ENCODE data around the gene DLG2. TPM values are rescaled to one million over a fixed set of nuclear protein-coding genes. Genes with fewer than 3 reads are reported as not detected.

DLG2 gene
- total and polyA plus RNA-seq, 2 of the 4 experiments (the other 2 are of a cell fraction): 0.31 to 0.36 TPM

GRCh38 chr11:84333221-84333620, 1293.9 kb downstream of the DLG2 start:
- no peak overlapping the region for H2BK120ac ChIP-seq (ENCODE audit: low read depth, low read length)
- dilution Hi-C loops (cut with HindIII; ENCODE audit: low sequenced_read_pairs, unreplicated experiment) (no loop called here), in situ Hi-C loops (cut with MboI; ENCODE audit: low sequenced_read_pairs) (no loop called here), intact Hi-C loops (cut with micrococcal nuclease) (no loop called here)
- no peak overlapping the region for H3K23ac ChIP-seq (ENCODE audit: low read depth, low read length)
- H3K18ac ChIP-seq (ENCODE audit: low read depth, low read length): no peak overlapping the region
- no peak overlapping the region for H3K4me3 ChIP-seq (ENCODE audit: insufficient read depth, low read depth, low read length)
- H2BK5ac ChIP-seq (ENCODE audit: low read depth, low read length, poor library complexity, severe bottlenecking): no peak overlapping the region
- ChIA-PET POLR2A (ENCODE audit: unreplicated experiment) (no interaction called here), CTCF (no interaction called here)
- H3K27ac ChIP-seq (ENCODE audit: insufficient read depth, low read length): no peak overlapping the region
- no peaks in the 10 kb centered on the region for H3K36me3 ChIP-seq (ENCODE audit: control insufficient read depth, insufficient read depth, low read length)
- H2BK15ac ChIP-seq (ENCODE audit: low read depth, low read length): no peak overlapping the region
- H3K9me3 ChIP-seq (ENCODE audit: control insufficient read depth, insufficient read depth, low read length): no peaks in the 10 kb centered on the region
- TF ChIP-seq, protein P1, sequence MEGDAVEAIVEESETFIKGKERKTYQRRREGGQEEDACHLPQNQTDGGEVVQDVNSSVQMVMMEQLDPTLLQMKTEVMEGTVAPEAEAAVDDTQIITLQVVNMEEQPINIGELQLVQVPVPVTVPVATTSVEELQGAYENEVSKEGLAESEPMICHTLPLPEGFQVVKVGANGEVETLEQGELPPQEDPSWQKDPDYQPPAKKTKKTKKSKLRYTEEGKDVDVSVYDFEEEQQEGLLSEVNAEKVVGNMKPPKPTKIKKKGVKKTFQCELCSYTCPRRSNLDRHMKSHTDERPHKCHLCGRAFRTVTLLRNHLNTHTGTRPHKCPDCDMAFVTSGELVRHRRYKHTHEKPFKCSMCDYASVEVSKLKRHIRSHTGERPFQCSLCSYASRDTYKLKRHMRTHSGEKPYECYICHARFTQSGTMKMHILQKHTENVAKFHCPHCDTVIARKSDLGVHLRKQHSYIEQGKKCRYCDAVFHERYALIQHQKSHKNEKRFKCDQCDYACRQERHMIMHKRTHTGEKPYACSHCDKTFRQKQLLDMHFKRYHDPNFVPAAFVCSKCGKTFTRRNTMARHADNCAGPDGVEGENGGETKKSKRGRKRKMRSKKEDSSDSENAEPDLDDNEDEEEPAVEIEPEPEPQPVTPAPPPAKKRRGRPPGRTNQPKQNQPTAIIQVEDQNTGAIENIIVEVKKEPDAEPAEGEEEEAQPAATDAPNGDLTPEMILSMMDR (conservative IDR thresholded peaks at IDR 0.05; ENCODE audit: low read depth, low read length): no peak
- TF ChIP-seq RFX5 (IDR thresholded peaks at IDR 0.05; ENCODE audit: low read depth, low read length) (no peak), SMC3 (IDR thresholded peaks at IDR 0.05; ENCODE audit: low read depth, low read length) (no peak), NFE2L2 (IDR thresholded peaks at IDR 0.05; ENCODE audit: low read depth, low read length) (no peak), BHLHE40 (IDR thresholded peaks at IDR 0.05; ENCODE audit: low read depth, low read length) (no peak), CEBPB (IDR thresholded peaks at IDR 0.05; ENCODE audit: low read depth, low read length) (no peak), FOS (IDR thresholded peaks at IDR 0.05; ENCODE audit: low read depth, low read length) (no peak), CHD1 (IDR thresholded peaks at IDR 0.05; ENCODE audit: low read depth, low read length) (no peak), POLR2A (IDR thresholded peaks at IDR 0.05; ENCODE audit: low read depth, low read length) (no peak), USF2 (IDR thresholded peaks at IDR 0.05; ENCODE audit: low read depth, low read length) (no peak), MXI1 (IDR thresholded peaks at IDR 0.05; ENCODE audit: borderline replicate concordance, low read depth, low read length) (no peak), MAFK (IDR thresholded peaks at IDR 0.05; ENCODE audit: low read depth, low read length) (no peak), MAZ (IDR thresholded peaks at IDR 0.05; ENCODE audit: borderline replicate concordance, low read depth, low read length) (no peak), RAD21 (IDR thresholded peaks at IDR 0.05; ENCODE audit: low read length) (no peak), RCOR1 (IDR thresholded peaks at IDR 0.05; ENCODE audit: insufficient replicate concordance, low read length) (no peak)
- TF ChIP-seq, protein P2, sequence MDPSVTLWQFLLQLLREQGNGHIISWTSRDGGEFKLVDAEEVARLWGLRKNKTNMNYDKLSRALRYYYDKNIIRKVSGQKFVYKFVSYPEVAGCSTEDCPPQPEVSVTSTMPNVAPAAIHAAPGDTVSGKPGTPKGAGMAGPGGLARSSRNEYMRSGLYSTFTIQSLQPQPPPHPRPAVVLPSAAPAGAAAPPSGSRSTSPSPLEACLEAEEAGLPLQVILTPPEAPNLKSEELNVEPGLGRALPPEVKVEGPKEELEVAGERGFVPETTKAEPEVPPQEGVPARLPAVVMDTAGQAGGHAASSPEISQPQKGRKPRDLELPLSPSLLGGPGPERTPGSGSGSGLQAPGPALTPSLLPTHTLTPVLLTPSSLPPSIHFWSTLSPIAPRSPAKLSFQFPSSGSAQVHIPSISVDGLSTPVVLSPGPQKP (IDR thresholded peaks at IDR 0.05; ENCODE audit: borderline replicate concordance, low read depth, low read length): no peak
- H4K8ac ChIP-seq (ENCODE audit: low read depth in 2 of 2, low read length in 2 of 2): no peak overlapping the region
- ATAC-seq (ENCODE audit: low read depth) (no peak), DNase-seq (no peak)
- H3K56ac ChIP-seq (ENCODE audit: extremely low read depth, insufficient read depth, low read length): no peak overlapping the region
- H3K9me1 ChIP-seq (ENCODE audit: insufficient read depth, low read length): no peaks in the 10 kb centered on the region
- H3K4ac ChIP-seq (ENCODE audit: low read depth, low read length): no peak overlapping the region
- H3K14ac ChIP-seq (replicated peaks; ENCODE audit: low read depth, low read length): no peak overlapping the region
- H2BK20ac ChIP-seq (ENCODE audit: low read depth, low read length): no peak overlapping the region
- no peak overlapping the region for H4K91ac ChIP-seq (ENCODE audit: insufficient read depth, low read depth, low read length)
- no peak overlapping the region for H3K4me2 ChIP-seq (ENCODE audit: low read depth, low read length)
- no peak overlapping the region for H4K5ac ChIP-seq (ENCODE audit: low read depth, low read length)
- no peak overlapping the region for H2AK5ac ChIP-seq (ENCODE audit: low read depth, low read length)
- H2AFZ ChIP-seq (replicated peaks; ENCODE audit: low read length, poor library complexity): no peak overlapping the region
- H3K9ac ChIP-seq (ENCODE audit: low read depth, low read length): no peak overlapping the region
- no peak overlapping the region for H2AK9ac ChIP-seq (replicated peaks; ENCODE audit: low read depth, low read length, poor library complexity)
- no peaks in the 10 kb centered on the region for H4K20me1 ChIP-seq (ENCODE audit: insufficient read depth, low read length)
- no peaks in the 10 kb centered on the region for H3K4me1 ChIP-seq (ENCODE audit: control insufficient read depth, insufficient read depth, low read length)
- H3K79me1 ChIP-seq (ENCODE audit: low read depth in 1 of 2, low read length in 2 of 2): no peaks in the 10 kb centered on the region
- WGBS, 2 experiments (ENCODE audit: extremely low coverage in 2 of 2, insufficient read length in 1 of 2): 17% methylated on average over 1 of the region's 3 CpGs; no CpG with 5 or more reads in 1 of the 2 experiments
- no TSS peak for BruUV-seq (replicated peaks)
- no peaks in the 10 kb centered on the region for H3K27me3 ChIP-seq (ENCODE audit: control insufficient read depth, insufficient read depth, low read length)

Data from IMR-90 (cell line).